Measurements from ENCODE around the gene CACFD1.

DNA sequence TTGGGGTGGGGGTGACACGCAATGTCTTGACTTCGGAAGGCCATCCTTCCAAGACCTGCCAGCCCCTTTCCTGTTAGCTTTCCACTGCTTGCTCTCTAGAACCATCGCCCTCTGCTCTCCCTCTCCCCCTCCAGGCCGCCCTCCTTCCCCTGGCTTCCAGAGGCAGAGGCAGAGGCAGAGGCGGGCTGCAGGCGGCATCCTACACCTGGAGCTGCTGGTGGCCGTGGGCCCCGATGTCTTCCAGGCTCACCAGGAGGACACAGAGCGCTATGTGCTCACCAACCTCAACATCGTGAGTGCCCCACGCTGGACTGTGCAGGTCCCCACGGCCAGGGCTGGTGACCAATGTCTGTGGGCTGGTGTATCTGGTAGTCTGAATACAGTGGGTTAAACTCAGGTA is 35.6 kb upstream of the CACFD1 start:
- TF ChIP-seq, protein P1, sequence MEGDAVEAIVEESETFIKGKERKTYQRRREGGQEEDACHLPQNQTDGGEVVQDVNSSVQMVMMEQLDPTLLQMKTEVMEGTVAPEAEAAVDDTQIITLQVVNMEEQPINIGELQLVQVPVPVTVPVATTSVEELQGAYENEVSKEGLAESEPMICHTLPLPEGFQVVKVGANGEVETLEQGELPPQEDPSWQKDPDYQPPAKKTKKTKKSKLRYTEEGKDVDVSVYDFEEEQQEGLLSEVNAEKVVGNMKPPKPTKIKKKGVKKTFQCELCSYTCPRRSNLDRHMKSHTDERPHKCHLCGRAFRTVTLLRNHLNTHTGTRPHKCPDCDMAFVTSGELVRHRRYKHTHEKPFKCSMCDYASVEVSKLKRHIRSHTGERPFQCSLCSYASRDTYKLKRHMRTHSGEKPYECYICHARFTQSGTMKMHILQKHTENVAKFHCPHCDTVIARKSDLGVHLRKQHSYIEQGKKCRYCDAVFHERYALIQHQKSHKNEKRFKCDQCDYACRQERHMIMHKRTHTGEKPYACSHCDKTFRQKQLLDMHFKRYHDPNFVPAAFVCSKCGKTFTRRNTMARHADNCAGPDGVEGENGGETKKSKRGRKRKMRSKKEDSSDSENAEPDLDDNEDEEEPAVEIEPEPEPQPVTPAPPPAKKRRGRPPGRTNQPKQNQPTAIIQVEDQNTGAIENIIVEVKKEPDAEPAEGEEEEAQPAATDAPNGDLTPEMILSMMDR (conservative IDR thresholded peaks at IDR 0.05; ENCODE audit: low read depth, low read length): no peak
- TF ChIP-seq CHD1 (IDR thresholded peaks at IDR 0.05; ENCODE audit: low read depth, low read length) (no peak), FOS (IDR thresholded peaks at IDR 0.05; ENCODE audit: low read depth, low read length) (no peak), RAD21 (IDR thresholded peaks at IDR 0.05; ENCODE audit: low read length) (no peak), MXI1 (IDR thresholded peaks at IDR 0.05; ENCODE audit: borderline replicate concordance, low read depth, low read length) (no peak), POLR2A (IDR thresholded peaks at IDR 0.05; ENCODE audit: low read depth, low read length) (no peak), CEBPB (IDR thresholded peaks at IDR 0.05; ENCODE audit: low read depth, low read length) (no peak), MAZ (IDR thresholded peaks at IDR 0.05; ENCODE audit: borderline replicate concordance, low read depth, low read length) (no peak), NFE2L2 (IDR thresholded peaks at IDR 0.05; ENCODE audit: low read depth, low read length) (no peak), BHLHE40 (IDR thresholded peaks at IDR 0.05; ENCODE audit: low read depth, low read length) (no peak)
- TF ChIP-seq, protein P2, sequence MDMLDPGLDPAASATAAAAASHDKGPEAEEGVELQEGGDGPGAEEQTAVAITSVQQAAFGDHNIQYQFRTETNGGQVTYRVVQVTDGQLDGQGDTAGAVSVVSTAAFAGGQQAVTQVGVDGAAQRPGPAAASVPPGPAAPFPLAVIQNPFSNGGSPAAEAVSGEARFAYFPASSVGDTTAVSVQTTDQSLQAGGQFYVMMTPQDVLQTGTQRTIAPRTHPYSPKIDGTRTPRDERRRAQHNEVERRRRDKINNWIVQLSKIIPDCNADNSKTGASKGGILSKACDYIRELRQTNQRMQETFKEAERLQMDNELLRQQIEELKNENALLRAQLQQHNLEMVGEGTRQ (IDR thresholded peaks at IDR 0.05; ENCODE audit: low read depth, low read length): no peak

All from IMR-90 (cell line).